C4-2B (cell line): Measurements from ENCODE around the gene MAGOHB.

Experiments
- ZFX ChIP-seq: fragments of 450-650 bp; IDR thresholded peaks from 2 replicates; pipeline ENCODE4 v1.6.1; 2017
- TF ChIP-seq, protein P1 (sequence below): fragments of 450-650 bp; conservative IDR thresholded peaks from 2 replicates; pipeline ENCODE4 v1.5.1; 2017; ENCODE audit warnings: mild to moderate bottlenecking

DNA sequence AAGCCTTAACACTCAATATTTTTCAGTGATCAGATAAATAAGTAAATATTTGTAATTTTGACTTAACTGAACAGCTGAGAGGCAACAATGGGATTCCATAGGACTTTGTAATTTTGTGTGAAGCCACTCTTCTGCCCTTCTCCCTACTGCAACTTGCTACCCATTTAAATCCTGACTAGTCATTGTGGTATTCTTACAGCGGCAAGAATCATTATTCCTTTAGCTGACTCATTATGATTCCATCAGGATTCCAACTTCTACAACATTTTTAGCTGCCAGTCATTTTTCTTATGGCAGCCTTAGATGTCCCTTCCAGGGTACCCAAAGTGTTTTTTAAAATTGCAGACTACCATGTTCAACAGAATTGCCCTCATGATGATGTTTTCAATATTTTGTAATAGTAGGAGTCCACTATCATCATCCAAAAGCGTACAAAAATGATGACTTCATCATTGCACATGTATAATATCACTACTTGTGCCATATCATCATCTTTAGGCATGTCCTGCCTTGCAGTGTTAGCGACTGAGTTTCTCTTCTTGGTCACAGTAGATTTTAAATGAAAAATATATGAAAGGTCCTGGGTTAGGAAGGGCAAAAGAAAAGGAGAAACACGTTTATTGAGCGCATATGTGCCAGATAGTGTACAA is 5.1 kb upstream of the MAGOHB start:
- TF ChIP-seq, protein P1, sequence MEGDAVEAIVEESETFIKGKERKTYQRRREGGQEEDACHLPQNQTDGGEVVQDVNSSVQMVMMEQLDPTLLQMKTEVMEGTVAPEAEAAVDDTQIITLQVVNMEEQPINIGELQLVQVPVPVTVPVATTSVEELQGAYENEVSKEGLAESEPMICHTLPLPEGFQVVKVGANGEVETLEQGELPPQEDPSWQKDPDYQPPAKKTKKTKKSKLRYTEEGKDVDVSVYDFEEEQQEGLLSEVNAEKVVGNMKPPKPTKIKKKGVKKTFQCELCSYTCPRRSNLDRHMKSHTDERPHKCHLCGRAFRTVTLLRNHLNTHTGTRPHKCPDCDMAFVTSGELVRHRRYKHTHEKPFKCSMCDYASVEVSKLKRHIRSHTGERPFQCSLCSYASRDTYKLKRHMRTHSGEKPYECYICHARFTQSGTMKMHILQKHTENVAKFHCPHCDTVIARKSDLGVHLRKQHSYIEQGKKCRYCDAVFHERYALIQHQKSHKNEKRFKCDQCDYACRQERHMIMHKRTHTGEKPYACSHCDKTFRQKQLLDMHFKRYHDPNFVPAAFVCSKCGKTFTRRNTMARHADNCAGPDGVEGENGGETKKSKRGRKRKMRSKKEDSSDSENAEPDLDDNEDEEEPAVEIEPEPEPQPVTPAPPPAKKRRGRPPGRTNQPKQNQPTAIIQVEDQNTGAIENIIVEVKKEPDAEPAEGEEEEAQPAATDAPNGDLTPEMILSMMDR, result no peak
- no peak for TF ChIP-seq ZFX
